ENCODE data around the gene ADAMTS9. TPM values are rescaled to one million over a fixed set of nuclear protein-coding genes. Genes with fewer than 3 reads are reported as not detected.

ADAMTS9 gene
- total RNA-seq, 1 experiment from 2014 or later: 0.46 TPM

- Histone ChIP-seq H3K9ac (ENCODE audit: extremely low read depth, insufficient read length, low read length) (no peak overlapping the region), H3K27ac (ENCODE audit: insufficient read length, low read depth, low read length) (no peak overlapping the region), H3K56ac (ENCODE audit: insufficient read length, low read depth, low read length) (no peak overlapping the region), H4K20me1 (ENCODE audit: control insufficient read depth, insufficient read depth, insufficient read length) (no peaks in the 10 kb centered on the region), H4K5ac (ENCODE audit: insufficient read length, low read depth, low read length) (no peak overlapping the region), H3K79me1 (ENCODE audit: insufficient read depth, low read depth, low read length, poor library complexity, severe bottlenecking) (no peaks in the 10 kb centered on the region), H3K27me3 (ENCODE audit: insufficient read depth, low read length) (no peaks in the 10 kb centered on the region), H2AK5ac (ENCODE audit: insufficient read length, low read length) (no peak overlapping the region), H3K9me3 (ENCODE audit: control insufficient read depth, low read depth, low read length) (no peaks in the 10 kb centered on the region), H3K14ac (ENCODE audit: insufficient read depth, low read length) (no peak overlapping the region), H3K23ac (ENCODE audit: insufficient read length, low read depth, low read length) (no peak overlapping the region), H2BK20ac (ENCODE audit: low read depth, low read length, poor library complexity, severe bottlenecking) (no peak overlapping the region), H3K18ac (ENCODE audit: insufficient read length, low read depth, low read length) (no peak overlapping the region), H3K4ac (ENCODE audit: low read depth, low read length) (no peak overlapping the region), H3T11ph (ENCODE audit: low read length) (no peak overlapping the region), H3K4me2 (ENCODE audit: insufficient read depth, insufficient read length, low read length) (no peak overlapping the region), H2BK5ac (ENCODE audit: insufficient read length, low read length) (no peak overlapping the region), H3K4me1 (ENCODE audit: insufficient read depth, low read length) (no peaks in the 10 kb centered on the region; the same call in 1 of the 2 replicates), H2AFZ (ENCODE audit: low read length) (no peak overlapping the region), H3K23me2 (ENCODE audit: insufficient read length, low read depth, low read length, poor library complexity, severe bottlenecking) (no peaks in the 10 kb centered on the region), H2BK12ac (ENCODE audit: insufficient read length, low read depth, low read length) (no peak overlapping the region), H3K79me2 (ENCODE audit: insufficient read depth, low read length) (no peaks in the 10 kb centered on the region), H2BK15ac (ENCODE audit: low read depth, low read length) (no peak overlapping the region), H4K8ac (replicated peaks; ENCODE audit: insufficient read length, low read depth, low read length) (no peak overlapping the region), H4K91ac (ENCODE audit: insufficient read length, low read depth, low read length) (no peak overlapping the region), H2BK120ac (ENCODE audit: low read depth, low read length, poor library complexity, severe bottlenecking) (no peak overlapping the region)
- Mint-ChIP-seq H3K36me3 (ENCODE audit: insufficient read depth in 1 of 3, low read depth in 3 of 3) (peaks cover 0 to 10% (median 0%) of the 10 kb centered on the region in 3 experiments; a peak in 3 of 7 replicates), H3K4me3 (no peak overlapping the region), H3K27ac (no peak overlapping the region), H3K27me3 (ENCODE audit: low read depth) (peaks cover 2% of the 10 kb centered on the region), H3K4me1 (peaks cover 23 to 28% of the 10 kb centered on the region in 2 experiments), H3K9me3 (peaks cover 0 to 8% of the 10 kb centered on the region in 2 experiments; a peak in 3 of 5 replicates)
- DNase-seq: no peak
- TF ChIP-seq CTCF (conservative IDR thresholded peaks at IDR 0.05): no peak
- no CpG with 5 or more reads among the region's 2 CpGs for WGBS (ENCODE audit: extremely low coverage, insufficient read length, low lambda C conversion rate)
Measured at GRCh38 chr3:64696896-64697295, 9.1 kb upstream of the ADAMTS9 start.
